Liver (tissue), 3 donors: Measurements from ENCODE around the gene CHRNA7.

Experiments
- RAD21 ChIP-seq, 2 donors: IDR thresholded peaks; 2 replicates each; pipeline ENCODE4 v1.6.1; 2016; ENCODE audit warnings: antibody characterized with exemption in 2 of 2, mild to moderate bottlenecking in 2 of 2
- SP1 ChIP-seq: IDR thresholded peaks from 2 replicates; pipeline ENCODE4 v1.6.1; 2018; ENCODE audit warnings: antibody characterized with exemption, mild to moderate bottlenecking
- TF ChIP-seq, protein P1 (sequence below): fragments of 150-350 bp; IDR thresholded peaks from 2 replicates; pipeline ENCODE4 v1.5.1; 2017; ENCODE audit warnings: improper control_type of control experiment, low read depth, low read length; ENCODE audit not compliant: missing input control
- TF ChIP-seq, protein P2 (sequence below): IDR thresholded peaks from 2 replicates; pipeline ENCODE4 v1.6.1; 2016; ENCODE audit warnings: antibody characterized with exemption
- donor health status: healthy.
- donor health status: healthy.

DNA sequence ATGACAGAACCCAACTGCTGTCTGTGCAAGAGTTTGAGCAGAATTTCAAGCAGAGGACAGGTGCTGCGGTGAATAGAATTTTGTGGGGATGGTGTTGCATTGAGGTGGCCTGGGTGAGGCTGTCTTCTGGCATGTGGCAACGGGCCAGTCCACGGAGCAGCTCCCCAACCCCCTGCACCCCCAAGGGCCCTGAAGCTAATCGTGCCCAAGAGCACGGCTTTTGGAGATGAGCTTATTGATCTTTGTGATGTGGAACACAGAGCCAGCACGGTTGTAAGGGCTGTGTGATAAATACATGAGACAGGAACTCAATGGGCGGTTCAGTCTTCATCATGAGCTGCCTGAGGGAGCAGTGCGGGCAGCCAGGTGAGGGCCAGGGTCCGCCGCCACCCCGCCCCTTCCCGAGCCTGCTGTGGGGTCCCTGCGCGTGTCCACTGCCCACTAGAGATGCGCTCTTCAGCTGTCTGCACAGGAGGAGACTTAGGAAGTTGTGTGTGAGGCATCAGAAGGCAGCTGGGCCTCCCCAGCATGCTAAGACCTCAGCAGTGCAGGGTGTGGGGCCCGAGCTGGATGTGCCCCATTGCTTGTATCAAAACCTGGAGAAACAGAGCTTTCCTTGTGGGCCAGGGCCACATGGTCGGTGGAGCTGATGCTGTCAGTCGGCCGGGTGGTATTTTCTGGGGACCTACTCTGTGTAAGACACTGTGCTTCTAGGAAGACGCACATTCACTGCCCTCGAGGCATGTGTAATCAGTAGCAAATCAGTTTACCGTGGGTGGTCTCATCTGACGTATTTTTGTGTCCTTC is 90.5 kb downstream of the CHRNA7 start:
- TF ChIP-seq, protein P1, sequence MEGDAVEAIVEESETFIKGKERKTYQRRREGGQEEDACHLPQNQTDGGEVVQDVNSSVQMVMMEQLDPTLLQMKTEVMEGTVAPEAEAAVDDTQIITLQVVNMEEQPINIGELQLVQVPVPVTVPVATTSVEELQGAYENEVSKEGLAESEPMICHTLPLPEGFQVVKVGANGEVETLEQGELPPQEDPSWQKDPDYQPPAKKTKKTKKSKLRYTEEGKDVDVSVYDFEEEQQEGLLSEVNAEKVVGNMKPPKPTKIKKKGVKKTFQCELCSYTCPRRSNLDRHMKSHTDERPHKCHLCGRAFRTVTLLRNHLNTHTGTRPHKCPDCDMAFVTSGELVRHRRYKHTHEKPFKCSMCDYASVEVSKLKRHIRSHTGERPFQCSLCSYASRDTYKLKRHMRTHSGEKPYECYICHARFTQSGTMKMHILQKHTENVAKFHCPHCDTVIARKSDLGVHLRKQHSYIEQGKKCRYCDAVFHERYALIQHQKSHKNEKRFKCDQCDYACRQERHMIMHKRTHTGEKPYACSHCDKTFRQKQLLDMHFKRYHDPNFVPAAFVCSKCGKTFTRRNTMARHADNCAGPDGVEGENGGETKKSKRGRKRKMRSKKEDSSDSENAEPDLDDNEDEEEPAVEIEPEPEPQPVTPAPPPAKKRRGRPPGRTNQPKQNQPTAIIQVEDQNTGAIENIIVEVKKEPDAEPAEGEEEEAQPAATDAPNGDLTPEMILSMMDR: no peak
- TF ChIP-seq, protein P2, sequence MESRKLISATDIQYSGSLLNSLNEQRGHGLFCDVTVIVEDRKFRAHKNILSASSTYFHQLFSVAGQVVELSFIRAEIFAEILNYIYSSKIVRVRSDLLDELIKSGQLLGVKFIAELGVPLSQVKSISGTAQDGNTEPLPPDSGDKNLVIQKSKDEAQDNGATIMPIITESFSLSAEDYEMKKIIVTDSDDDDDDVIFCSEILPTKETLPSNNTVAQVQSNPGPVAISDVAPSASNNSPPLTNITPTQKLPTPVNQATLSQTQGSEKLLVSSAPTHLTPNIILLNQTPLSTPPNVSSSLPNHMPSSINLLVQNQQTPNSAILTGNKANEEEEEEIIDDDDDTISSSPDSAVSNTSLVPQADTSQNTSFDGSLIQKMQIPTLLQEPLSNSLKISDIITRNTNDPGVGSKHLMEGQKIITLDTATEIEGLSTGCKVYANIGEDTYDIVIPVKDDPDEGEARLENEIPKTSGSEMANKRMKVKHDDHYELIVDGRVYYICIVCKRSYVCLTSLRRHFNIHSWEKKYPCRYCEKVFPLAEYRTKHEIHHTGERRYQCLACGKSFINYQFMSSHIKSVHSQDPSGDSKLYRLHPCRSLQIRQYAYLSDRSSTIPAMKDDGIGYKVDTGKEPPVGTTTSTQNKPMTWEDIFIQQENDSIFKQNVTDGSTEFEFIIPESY: no peak
- TF ChIP-seq RAD21 (IDR thresholded peaks at IDR 0.05) (no peak), SP1 (no peak)
